Activated B cell treated with CpG ODN at 0.5 μM for 24 hours (primary cell): Measurements from ENCODE around the gene SUSD4. TPM values are rescaled to one million over a fixed set of nuclear protein-coding genes. Genes with fewer than 3 reads are reported as not detected.

Experiments used
- ATAC-seq: fragments of 200-7000 bp; cut with Tn5 transposase; one replicate; pipeline ENCODE4 v1.10.0; 2021; ENCODE audit warnings: low read depth, mild to moderate bottlenecking, moderate library complexity
- CTCF ChIA-PET: fragments of 350-600 bp; sonication (Branson Sonifier 250); formaldehyde crosslinking; loops from one replicate; lab custom pipeline; 2021; ENCODE audit warnings: antibody characterized with exemption; lab: Charles Lee
- POLR2A ChIA-PET: fragments of 350-600 bp; sonication (Branson Sonifier 250); formaldehyde crosslinking; loops from one replicate; lab custom pipeline; 2021; ENCODE audit warnings: antibody characterized with exemption; lab: Charles Lee
- DNase-seq: peaks from one replicate; pipeline ENCODE4 v3.0.0; 2022
- H3K27ac Mint-ChIP-seq: one replicate; pipeline ENCODE4 v1.8.0; 2020; ENCODE audit warnings: mixed read lengths
- H3K27me3 Mint-ChIP-seq: one replicate; pipeline ENCODE4 v1.8.0; 2021; ENCODE audit warnings: mixed read lengths
- H3K36me3 Mint-ChIP-seq: one replicate; pipeline ENCODE4 v1.8.0; 2021; ENCODE audit warnings: low read depth, mixed read lengths
- H3K4me1 Mint-ChIP-seq: one replicate; pipeline ENCODE4 v1.8.0; 2021; ENCODE audit warnings: mixed read lengths
- H3K4me3 Mint-ChIP-seq: one replicate; pipeline ENCODE4 v1.8.0; 2020; ENCODE audit warnings: mild to moderate bottlenecking, mixed read lengths
- H3K9me3 Mint-ChIP-seq: one replicate; pipeline ENCODE4 v1.8.0; 2020; ENCODE audit warnings: mixed read lengths
- CTCF ChIP-seq: fragments of 200-600 bp; IDR thresholded peaks from one replicate; pipeline ENCODE4 v1.8.0; 2022; ENCODE audit warnings: antibody characterized with exemption, mild to moderate bottlenecking
- intact Hi-C: fragments of 100-400 bp; cut with micrococcal nuclease; formaldehyde crosslinking; loops from one replicate; pipeline ENCODE4 v1.15.1; 2024
- total RNA-seq: library from RNA; stranded (reverse); gene quantifications from 2 replicates; pipeline ENCODE4 v1.2.3, GENCODE V29; 2022

Gene SUSD4
- total RNA-seq, 1 donor from 2014 or later: not detected

GRCh38 chr1:223249854-223250631 is 113.9 kb downstream of the SUSD4 start:
- TF ChIP-seq CTCF: no peak
- Mint-ChIP-seq H3K27ac (no peak overlapping the region), H3K9me3 (peaks cover 2% of the 10 kb centered on the region), H3K36me3 (no peaks in the 10 kb centered on the region), H3K27me3 (peaks cover 16% of the 10 kb centered on the region), H3K4me1 (no peaks in the 10 kb centered on the region), H3K4me3 (no peak overlapping the region)
- ATAC-seq (no peak), DNase-seq (no peak)
- ChIA-PET POLR2A (no interaction called here), CTCF (no interaction called here)
- intact Hi-C loops: no loop called here

- intact Hi-C loops: no loop called here
- POLR2A ChIA-PET: no interaction called here
- H3K36me3 Mint-ChIP-seq: no peaks in the 10 kb centered on the region
These were observed 115.2 kb downstream of the SUSD4 start for GRCh38 chr1:223248770-223249140.

GRCh38 chr1:223248001-223248769 is 115.8 kb downstream of the SUSD4 start:
- POLR2A ChIA-PET: no interaction called here
- Mint-ChIP-seq H3K4me1 (no peaks in the 10 kb centered on the region), H3K36me3 (no peaks in the 10 kb centered on the region), H3K4me3 (no peak overlapping the region), H3K27ac (no peak overlapping the region), H3K27me3 (peaks cover 16% of the 10 kb centered on the region), H3K9me3 (peaks cover 2% of the 10 kb centered on the region)
- ATAC-seq: no peak
- no peak for DNase-seq
- intact Hi-C loops: no loop called here
- CTCF ChIA-PET: no interaction called here
- TF ChIP-seq CTCF: no peak

More at GRCh38 chr1:223248770-223249140, 115.2 kb downstream of the SUSD4 start:
- CTCF ChIA-PET: no interaction called here
- Mint-ChIP-seq H3K4me3 (no peak overlapping the region), H3K4me1 (no peaks in the 10 kb centered on the region), H3K27me3 (peaks cover 16% of the 10 kb centered on the region), H3K9me3 (peaks cover 2% of the 10 kb centered on the region), H3K27ac (no peak overlapping the region)
- DNase-seq: no peak
- no peak for TF ChIP-seq CTCF
- ATAC-seq: no peak

- no peak overlapping the region for H3K4me3 Mint-ChIP-seq
- H3K36me3 Mint-ChIP-seq: no peaks in the 10 kb centered on the region
- H3K9me3 Mint-ChIP-seq: peaks cover 2% of the 10 kb centered on the region
- peaks cover 17% of the 10 kb centered on the region for H3K27me3 Mint-ChIP-seq
- intact Hi-C loops: no loop called here
- ChIA-PET POLR2A (no interaction called here), CTCF (no interaction called here)
- TF ChIP-seq CTCF: no peak
- ATAC-seq (no peak), DNase-seq (no peak)
- H3K4me1 Mint-ChIP-seq: no peaks in the 10 kb centered on the region
- H3K27ac Mint-ChIP-seq: no peak overlapping the region
These were observed 117.4 kb downstream of the SUSD4 start for GRCh38 chr1:223246476-223247112.

- CTCF ChIA-PET: no interaction called here
These were observed 118.0 kb downstream of the SUSD4 start for GRCh38 chr1:223245983-223246382.

More at GRCh38 chr1:223245983-223246382, 118.0 kb downstream of the SUSD4 start:
- DNase-seq (no peak), ATAC-seq (no peak)
- H3K27ac Mint-ChIP-seq: no peak overlapping the region
- no peaks in the 10 kb centered on the region for H3K9me3 Mint-ChIP-seq
- no peak overlapping the region for H3K4me3 Mint-ChIP-seq
- no peak for TF ChIP-seq CTCF
- H3K4me1 Mint-ChIP-seq: no peaks in the 10 kb centered on the region
- no peaks in the 10 kb centered on the region for H3K36me3 Mint-ChIP-seq
- intact Hi-C loops: no loop called here
- POLR2A ChIA-PET: no interaction called here
- peaks cover 21% of the 10 kb centered on the region for H3K27me3 Mint-ChIP-seq
